NCI-H1694 treated with DMSO at 0.1 percent for 48 hours (cell line): Measurements from ENCODE around the gene SLC15A2.

Experiments used
- DNase-seq: peaks from one replicate; lab custom pipeline; 2025; lab: John Stamatoyannopoulos, UW

The SLC15A2 gene

DNA sequence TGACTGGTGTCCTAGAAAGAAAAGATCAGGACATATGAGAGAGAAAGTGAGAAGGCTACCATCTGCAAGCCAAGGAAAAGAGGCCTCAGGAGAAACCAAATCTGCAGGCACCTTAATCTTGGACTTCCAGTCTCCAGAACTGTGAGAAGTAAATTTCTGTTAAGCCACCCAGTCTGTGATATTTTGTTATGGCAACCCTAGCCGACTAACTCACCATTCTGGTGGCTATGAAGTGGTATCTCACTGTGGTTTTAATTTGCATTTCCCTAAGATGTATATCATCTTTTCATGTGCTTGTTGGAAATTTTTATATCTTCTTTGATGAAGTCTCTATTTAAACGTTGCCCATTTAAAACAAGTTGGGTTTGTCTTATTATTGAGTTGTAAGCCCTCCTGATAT lies 87.3 kb downstream of the SLC15A2 start:
- DNase-seq = no peak

DNA sequence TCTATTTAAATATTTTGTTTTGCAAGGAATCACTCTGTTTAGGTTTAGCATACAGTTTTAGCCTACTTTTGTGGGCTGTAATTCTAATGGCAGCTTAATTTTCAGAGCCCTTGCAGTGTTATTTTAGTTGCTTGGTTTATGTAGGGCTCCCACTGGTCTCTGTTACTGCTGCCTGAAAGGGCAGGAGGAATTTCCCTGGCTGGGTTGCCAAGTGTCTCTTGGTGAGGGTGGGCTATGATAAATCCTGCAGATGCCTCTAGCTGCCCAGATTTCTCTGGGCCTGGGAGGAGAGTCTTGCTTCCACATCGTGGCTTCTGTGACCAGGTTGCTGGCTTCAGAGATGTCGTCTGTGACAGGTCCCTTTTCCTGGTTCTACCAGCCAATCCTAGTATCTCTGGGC lies 91.6 kb downstream of the SLC15A2 start:
- DNase-seq = no peak

DNA sequence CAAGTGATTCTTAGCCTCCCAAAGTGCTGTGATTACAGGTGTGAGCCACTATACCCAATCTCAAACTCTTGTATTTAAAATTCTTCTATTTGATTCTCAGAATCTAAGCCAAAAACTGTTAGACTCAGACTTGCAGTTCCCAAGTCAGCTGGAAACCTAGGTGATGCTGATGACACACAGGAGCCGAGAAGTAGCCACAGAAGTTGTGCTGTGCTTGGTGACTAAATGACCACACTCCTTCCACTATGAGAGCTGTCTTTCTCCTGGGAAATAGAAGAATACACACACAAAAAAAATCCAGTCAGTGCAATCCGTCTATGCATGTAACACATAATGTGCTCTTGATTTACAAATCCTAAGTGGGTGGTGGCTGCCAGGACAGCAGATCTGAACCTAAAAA lies 93.9 kb downstream of the SLC15A2 start:
- no peak for DNase-seq

DNA sequence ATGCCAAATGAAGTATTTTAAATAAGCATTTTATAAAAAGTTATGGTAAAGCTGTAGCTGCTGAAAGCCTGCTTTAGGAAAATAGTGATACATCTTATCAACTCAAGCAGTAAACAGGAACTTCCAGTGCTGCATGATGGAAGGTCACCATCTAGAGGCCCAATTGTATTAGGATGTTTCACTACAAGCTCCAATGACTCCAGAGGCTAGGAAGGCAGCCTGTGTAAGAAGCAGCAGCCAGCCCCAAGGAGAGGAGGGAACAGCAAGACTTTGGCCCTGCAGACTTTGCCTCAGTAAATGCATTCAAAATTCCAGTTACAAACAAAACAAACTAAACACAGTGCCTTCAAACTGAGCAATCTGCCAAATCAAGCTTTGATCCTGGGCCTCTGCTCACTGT lies 95.7 kb downstream of the SLC15A2 start:
- no peak for DNase-seq

DNA sequence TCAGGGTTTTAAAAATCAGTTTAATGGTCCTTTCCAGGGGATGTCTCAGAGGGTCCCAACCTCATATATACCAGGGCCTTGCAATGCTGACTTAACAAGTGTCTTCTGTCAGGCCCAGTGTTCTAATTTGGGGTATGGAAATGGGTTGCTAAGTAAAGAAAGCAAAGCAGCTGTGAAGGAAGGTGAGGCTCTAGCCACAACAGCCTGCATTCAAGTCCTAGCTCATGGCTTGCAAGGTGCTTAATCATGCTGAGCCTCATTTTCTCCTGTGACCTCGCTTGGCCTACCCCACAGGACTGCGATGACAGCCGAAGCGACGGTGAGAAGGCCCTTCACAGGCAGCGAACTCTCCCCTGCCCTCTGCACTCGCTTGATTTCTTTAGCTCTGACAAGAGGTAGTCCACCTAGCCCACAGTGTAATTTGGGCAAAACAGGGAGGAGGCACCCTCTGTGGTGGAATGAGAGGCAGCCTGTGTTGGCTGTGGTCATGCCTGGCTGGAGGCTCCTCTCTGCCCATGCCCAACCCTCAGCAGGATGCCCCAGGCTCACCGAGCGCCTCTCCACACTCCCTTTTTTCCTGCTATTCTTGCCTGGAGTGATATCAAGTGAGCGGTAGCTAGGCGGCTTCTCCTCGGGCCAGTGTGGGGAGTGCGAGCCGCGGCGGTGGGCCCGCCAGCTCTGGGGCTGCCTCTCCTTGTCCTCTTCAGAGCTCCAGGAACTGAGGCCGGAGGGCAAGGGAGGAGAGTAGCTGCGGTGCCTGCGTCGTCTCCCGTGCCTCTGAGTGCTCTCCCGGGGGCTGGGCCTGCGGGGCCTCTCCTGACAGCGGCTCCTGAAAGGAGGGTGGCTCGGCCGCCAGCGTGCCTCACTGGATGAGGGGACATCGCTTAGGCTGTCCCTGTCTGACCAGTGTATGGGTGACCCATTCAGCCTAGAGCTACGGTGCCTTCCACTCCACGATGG lies 98.7 kb downstream of the SLC15A2 start:
- no peak for DNase-seq
